Motor neuron (in vitro differentiated cells): ENCODE measurements around the gene PPARD. TPM values are rescaled to one million over a fixed set of nuclear protein-coding genes. Genes with fewer than 3 reads are reported as not detected.

Experiments
- ATAC-seq, 8 experiments: fragments of 200-7000 bp; cut with Tn5 transposase; replicated peaks in 6 of 8; 2 replicates each; pipeline ENCODE4 v1.8.0; 2021; ENCODE audit warnings: mild to moderate bottlenecking in 8 of 8, moderate library complexity in 8 of 8
- H3K27ac ChIP-seq, 2 donors: fragments of 250-450 bp; sonication (Bioruptor Pico); 2 replicates each; pipeline ENCODE4 v1.9.0; 2021; ENCODE audit warnings: antibody characterized with exemption in 2 of 2, mild to moderate bottlenecking in 2 of 2, moderate library complexity in 1 of 2
- H3K4me1 ChIP-seq, 2 donors: fragments of 250-450 bp; sonication (Bioruptor Pico); replicated peaks in 1 of 2; 2 replicates each; pipeline ENCODE4 v1.6.1; 2021; ENCODE audit warnings: antibody characterized with exemption in 2 of 2, mild to moderate bottlenecking in 2 of 2, moderate library complexity in 1 of 2
- H3K4me3 ChIP-seq, 5 donors: fragments of 250-450 bp; sonication (Bioruptor Pico); 2 replicates each; pipeline ENCODE4 v1.9.0; 2021; ENCODE audit warnings: antibody characterized with exemption in 5 of 5, mild to moderate bottlenecking in 5 of 5, moderate library complexity in 4 of 5
- WGBS, 10 experiments: fragments of 450-650 bp; shearing (Covaris generic); methylation state at CpG; one replicate each; pipeline ENCODE4 v1.0.0; 2022; 5-methylcytosine and 5-hydroxymethylcytosine counted together
- in situ Hi-C, 9 experiments: fragments of 400-800 bp; cut with MboI; loops; one replicate each; pipeline ENCODE4 v1.15.0; 2021; ENCODE audit warnings: low sequenced_read_pairs in 9 of 9, low pct_unique_long_range_greater_than_20kb in 2 of 9; ENCODE audit not compliant: unreplicated experiment in 9 of 9
- total RNA-seq, 8 experiments: library from RNA; unstranded; fragments of 300-600 nt; gene quantifications; 2 replicates each; pipeline versions ENCODE4 v1.2.3 to v1.2.4, GENCODE V29; 2022

The PPARD gene
- total RNA-seq, 8 experiments from 2014 or later: 2.9 to 17.1 (median 8.1) TPM

- Histone ChIP-seq H3K4me1 (peaks cover 13% of the 10 kb centered on the region in 2 donors), H3K4me3 (no peak overlapping the region), H3K27ac (no peak overlapping the region)
- in situ Hi-C loops: loop anchor here in 3 of 9 experiments (10.0 to 25.0 kb wide), 2 partner anchors 105 to 112 kb away; partner anchors contain the start of gene PPARD (in 3 of the 3)
- 0 to 64% (median 17%) methylated on average over 1 to 12 of the region's 14 CpGs; no CpG with 5 or more reads in 3 of the 10 experiments for WGBS, 10 experiments
- ATAC-seq: peak in 4 of 8 experiments; percentile 23 to 59 (median 31)
Measured at GRCh38 chr6:35449287-35449881, 107.0 kb downstream of the PPARD start.

GRCh38 chr6:35451354-35452182 is 109.2 kb downstream of the PPARD start:
- H3K4me1 ChIP-seq: peaks cover 16 to 19% of the 10 kb centered on the region in 2 donors
- WGBS, 10 experiments: 0 to 64% (median 40%) methylated on average over 2 to 10 of the region's 20 CpGs; no CpG with 5 or more reads in 2 of the 10 experiments
- peak overlapping the region; percentile 44 to 98 (median 83) for H3K4me3 ChIP-seq
- ATAC-seq: no peak
- in situ Hi-C loops: no loop called here
- no peak overlapping the region for H3K27ac ChIP-seq

DNA sequence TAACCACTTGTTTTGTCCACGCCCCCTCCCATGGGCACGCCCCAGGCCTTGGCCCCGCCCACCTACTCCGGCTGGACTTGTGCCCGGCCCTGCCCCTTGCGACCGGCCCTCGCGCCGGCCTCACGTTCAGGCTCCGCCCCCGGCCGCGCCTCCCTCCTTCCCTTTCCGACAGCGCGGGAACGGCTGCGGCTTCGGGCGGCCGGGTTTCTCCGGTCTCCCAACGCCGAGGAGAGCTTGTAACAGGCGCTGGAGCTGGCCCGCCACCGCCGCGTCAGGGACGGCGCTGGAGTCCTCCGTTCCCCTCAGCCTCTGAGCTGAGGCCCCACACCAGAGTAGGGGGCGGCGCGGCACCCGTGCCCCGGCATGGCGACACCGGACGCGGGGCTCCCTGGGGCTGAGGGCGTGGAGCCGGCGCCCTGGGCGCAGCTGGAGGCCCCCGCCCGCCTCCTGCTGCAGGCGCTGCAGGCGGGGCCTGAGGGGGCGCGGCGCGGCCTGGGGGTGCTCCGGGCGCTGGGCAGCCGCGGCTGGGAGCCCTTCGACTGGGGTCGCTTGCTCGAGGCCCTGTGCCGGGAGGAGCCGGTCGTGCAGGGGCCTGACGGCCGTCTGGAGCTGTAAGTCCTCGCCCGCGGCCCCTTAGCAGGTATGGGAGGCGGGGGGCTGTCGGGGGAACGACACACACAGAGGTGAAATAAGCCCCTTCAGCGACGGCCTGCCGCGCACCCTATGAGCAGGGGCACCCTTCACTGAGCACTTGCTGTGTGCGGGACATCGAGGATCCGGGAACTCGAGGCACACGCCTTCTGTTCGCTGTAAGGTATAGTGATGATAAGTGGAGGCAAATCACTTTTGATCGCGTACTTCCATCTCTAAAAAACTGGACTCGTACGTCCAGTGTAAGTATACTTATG is 110.1 kb downstream of the PPARD start, which contains the start of gene FANCE:
Gene FANCE, plus strand, starts transcription at position 156 of the 908 bp plus-strand sequence. Its CDS starts 208 bp downstream, at position 364.
- 0 to 13% (median 0%) methylated on average over 2 to 13 of the region's 87 CpGs; no CpG with 5 or more reads in 1 of the 10 experiments for WGBS, 10 experiments
- peak within 1 kb of the TSS; percentile 44 to 98 (median 83) for H3K4me3 ChIP-seq
- in situ Hi-C loops: no loop called here
- H3K27ac ChIP-seq: peak within 1 kb of the TSS in 1 of 2 donors; percentile 71
- peaks cover 16 to 19% of the 10 kb centered on the region in 2 donors for H3K4me1 ChIP-seq
- ATAC-seq: peak; percentile 74 to 94 (median 92)

- Histone ChIP-seq H3K4me3 (peak overlapping the region; percentile 44 to 98 (median 83)), H3K4me1 (peaks cover 16 to 19% of the 10 kb centered on the region in 2 donors), H3K27ac (no peak overlapping the region)
- no peak for ATAC-seq
- in situ Hi-C loops: no loop called here
- 5 to 80% (median 46%) methylated on average over 1 to 3 of the region's 3 CpGs; no CpG with 5 or more reads in 2 of the 10 experiments for WGBS, 10 experiments
Measured at GRCh38 chr6:35453236-35453635, 110.9 kb downstream of the PPARD start.

DNA sequence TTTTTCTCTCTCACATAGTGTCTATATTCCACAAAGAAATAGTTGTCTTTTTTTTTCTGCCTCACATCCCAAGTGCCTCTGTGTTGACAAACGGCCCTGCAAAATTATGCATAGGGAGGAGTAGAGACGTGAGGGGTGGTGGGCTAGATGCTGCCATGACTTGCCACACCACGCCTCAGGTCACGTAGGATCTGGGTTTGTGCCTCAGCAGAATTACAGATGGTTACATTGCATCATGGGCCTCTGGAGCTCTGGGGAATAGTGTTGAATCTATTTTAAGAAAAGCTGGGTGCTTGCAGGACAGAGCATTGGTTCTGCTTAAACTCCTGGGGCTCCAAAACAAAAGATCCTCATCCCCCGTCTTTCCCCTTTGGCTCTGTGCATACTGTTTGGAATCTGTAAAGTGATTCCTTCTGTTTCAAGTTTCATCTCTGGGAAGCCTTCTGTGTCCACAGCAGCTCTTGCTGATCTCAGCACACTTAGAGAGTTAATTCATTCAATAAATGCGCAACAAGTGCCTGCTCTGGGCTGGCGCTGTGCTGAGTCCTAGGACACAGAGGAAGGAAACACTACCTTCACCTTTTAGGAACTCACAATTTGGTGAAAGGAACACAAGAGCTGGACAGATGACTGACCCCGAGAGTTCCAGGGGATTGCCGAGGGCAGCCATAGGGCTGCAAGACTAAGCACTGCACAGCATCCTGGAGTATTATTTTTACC is 112.2 kb downstream of the PPARD start:
- peak in 3 of 8 experiments; percentile 5 to 46 (median 19) for ATAC-seq
- Histone ChIP-seq H3K4me1 (peaks cover 16 to 19% of the 10 kb centered on the region in 2 donors), H3K4me3 (no peak overlapping the region), H3K27ac (no peak overlapping the region)
- in situ Hi-C loops: no loop called here
- 35 to 87% (median 50%) methylated on average over 3 to 6 of the region's 9 CpGs; no CpG with 5 or more reads in 2 of the 10 experiments for WGBS, 10 experiments

- H3K4me3 ChIP-seq: no peak overlapping the region
- ATAC-seq: no peak
- H3K27ac ChIP-seq: no peak overlapping the region
- WGBS, 10 experiments: 79 to 100% (median 84%) methylated on average over 1 to 3 of the region's 4 CpGs; no CpG with 5 or more reads in 4 of the 10 experiments
- H3K4me1 ChIP-seq: peaks cover 16 to 19% of the 10 kb centered on the region in 2 donors
- in situ Hi-C loops: no loop called here
Measured at GRCh38 chr6:35457907-35458306, 115.5 kb downstream of the PPARD start.

- no peak overlapping the region for H3K27ac ChIP-seq
- in situ Hi-C loops: no loop called here
- no peak overlapping the region for H3K4me3 ChIP-seq
- ATAC-seq: no peak
- 85 to 100% (median 100%) methylated on average over 1 to 3 of the region's 3 CpGs; no CpG with 5 or more reads in 2 of the 10 experiments for WGBS, 10 experiments
- no peaks in the 10 kb centered on the region for H3K4me1 ChIP-seq
Measured at GRCh38 chr6:35461270-35461669, 118.9 kb downstream of the PPARD start.

- Histone ChIP-seq H3K4me3 (no peak overlapping the region), H3K4me1 (peaks cover 0 to 2% of the 10 kb centered on the region in 2 donors), H3K27ac (no peak overlapping the region)
- 83 to 100% (median 100%) methylated on average over 1 to 2 of the region's 4 CpGs; no CpG with 5 or more reads in 4 of the 10 experiments for WGBS, 10 experiments
- ATAC-seq: no peak
- in situ Hi-C loops: no loop called here
Measured at GRCh38 chr6:35463292-35463691, 120.9 kb downstream of the PPARD start.

DNA sequence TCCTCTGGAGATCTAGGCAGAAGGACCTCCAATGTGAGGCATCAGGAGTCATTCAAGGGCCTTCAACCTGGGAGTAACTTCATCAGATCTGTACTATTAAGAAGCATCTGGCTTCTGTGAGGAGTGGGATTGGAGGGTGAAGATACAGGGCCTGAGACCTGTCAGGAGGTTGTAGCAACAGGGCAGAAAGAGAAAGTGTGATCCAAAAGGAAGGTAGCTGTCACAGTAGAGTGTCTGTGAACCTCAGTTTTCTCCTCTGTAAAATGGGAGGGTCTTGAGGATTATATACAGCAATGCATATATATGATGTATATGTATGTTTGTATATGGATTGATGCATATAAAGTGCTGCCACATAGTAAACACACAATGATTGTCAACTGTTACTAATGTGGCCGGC is 123.3 kb downstream of the PPARD start:
- H3K4me1 ChIP-seq: peaks cover 11% of the 10 kb centered on the region in 2 donors
- H3K27ac ChIP-seq: no peak overlapping the region
- no peak overlapping the region for H3K4me3 ChIP-seq
- WGBS, 10 experiments: 100% methylated on average over 1 of the region's 1 CpG; no CpG with 5 or more reads in 5 of the 10 experiments
- ATAC-seq: no peak
- in situ Hi-C loops: no loop called here

DNA sequence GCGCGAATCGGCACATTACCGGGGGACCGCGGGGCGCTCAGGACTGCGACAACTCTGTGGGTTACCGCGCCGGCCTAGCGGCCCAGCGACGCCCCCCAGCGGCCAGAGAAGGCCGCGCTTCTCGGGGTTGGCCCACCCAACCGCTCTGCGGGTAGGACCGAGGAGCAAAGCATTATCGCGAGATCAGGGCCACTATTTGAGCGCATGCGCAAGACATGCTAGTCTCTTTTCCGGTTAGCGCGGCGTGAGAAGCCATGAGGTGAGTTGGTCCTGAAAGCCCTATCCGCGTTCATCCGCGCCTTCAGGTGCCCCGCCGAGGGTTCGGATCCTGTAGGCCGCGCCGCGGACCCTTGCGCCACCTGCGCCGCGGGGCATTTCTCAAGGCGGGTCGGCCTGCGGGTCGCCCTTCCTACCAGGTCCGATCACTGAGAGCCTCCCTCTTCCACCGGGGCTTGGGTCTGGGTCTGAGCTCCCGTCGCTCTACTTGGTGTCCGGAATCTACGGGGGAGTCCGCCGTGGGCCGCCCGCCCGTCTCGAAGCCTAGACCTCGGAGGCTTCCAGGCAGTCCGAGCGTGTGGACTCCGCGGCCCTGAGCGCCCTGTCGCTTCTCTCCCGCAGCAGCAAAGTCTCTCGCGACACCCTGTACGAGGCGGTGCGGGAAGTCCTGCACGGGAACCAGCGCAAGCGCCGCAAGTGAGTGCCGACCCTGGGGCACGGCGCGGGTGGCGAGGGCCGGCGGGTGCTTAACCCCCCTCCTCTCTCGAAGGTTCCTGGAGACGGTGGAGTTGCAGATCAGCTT is 126.0 kb downstream of the PPARD start, which contains the start of gene RPL10A:
Gene RPL10A, plus strand, starts transcription at position 221 of the 799 bp plus-strand sequence. Its CDS starts 34 bp downstream, at position 255.
- ATAC-seq: peak; percentile 67 to 96 (median 90)
- H3K27ac ChIP-seq: peak within 1 kb of the TSS; percentile 74 to 93
- in situ Hi-C loops: no loop called here
- WGBS, 10 experiments: 0 to 4% (median 0%) methylated on average over 4 to 20 of the region's 86 CpGs; no CpG with 5 or more reads in 5 of the 10 experiments
- H3K4me1 ChIP-seq: peaks cover 12 to 13% of the 10 kb centered on the region in 2 donors
- H3K4me3 ChIP-seq: peak within 1 kb of the TSS; percentile 66 to 90 (median 73)
